ENCODE measurements around the gene RGS3. TPM values are rescaled to one million over a fixed set of nuclear protein-coding genes. Genes with fewer than 3 reads are reported as not detected.

The RGS3 gene
- total and polyA plus RNA-seq, 2 of the 13 experiments (the other 11 are each of a cell fraction or from before 2014, with no cell fraction given) = 17.1 to 28.8 TPM

Other genes starting within 250 kb of the RGS3 start
- 11.8 and 12.3 TPM in 2 replicates for gene FKBP15, start 242.4 kb upstream of the RGS3 start, total RNA-seq (2016; rRNA removed; fragmentation: Illumina TruSeq; extraction: Trizol)
- 18.6 and 23.4 TPM in 2 replicates for gene FKBP15, start 242.4 kb upstream of the RGS3 start, polyA plus RNA-seq (2011; rRNA removed)
- gene SLC31A1, start 242.2 kb upstream of the RGS3 start, total RNA-seq (2016; rRNA removed; fragmentation: Illumina TruSeq; extraction: Trizol) = 45.9 and 70.0 TPM in 2 replicates
- 51.3 and 62.9 TPM in 2 replicates for gene SLC31A1, start 242.2 kb upstream of the RGS3 start, polyA plus RNA-seq (2011; rRNA removed)
- gene CDC26, start 188.2 kb upstream of the RGS3 start, total RNA-seq (2016; rRNA removed; fragmentation: Illumina TruSeq; extraction: Trizol) = 57.9 and 66.0 TPM in 2 replicates
- gene CDC26, start 188.2 kb upstream of the RGS3 start, polyA plus RNA-seq (2011; rRNA removed) = 20.2 and 26.6 TPM in 2 replicates
- gene PRPF4, start 188.1 kb upstream of the RGS3 start, total RNA-seq (2016; rRNA removed; fragmentation: Illumina TruSeq; extraction: Trizol) = 49.0 and 64.9 TPM in 2 replicates
- gene PRPF4, start 188.1 kb upstream of the RGS3 start, polyA plus RNA-seq (2011; rRNA removed) = 10.3 and 11.1 TPM in 2 replicates
- 0.13 TPM in 1 of 2 replicates, not detected in the other for gene RNF183, start 160.4 kb upstream of the RGS3 start, total RNA-seq (2016; rRNA removed; fragmentation: Illumina TruSeq; extraction: Trizol)
- 6.5 and 7.3 TPM in 2 replicates for gene RNF183, start 160.4 kb upstream of the RGS3 start, polyA plus RNA-seq (2011; rRNA removed)
- gene WDR31, start 123.5 kb upstream of the RGS3 start, total RNA-seq (2016; rRNA removed; fragmentation: Illumina TruSeq; extraction: Trizol) = 0.33 and 0.56 TPM in 2 replicates
- 1.6 and 1.7 TPM in 2 replicates for gene WDR31, start 123.5 kb upstream of the RGS3 start, polyA plus RNA-seq (2011; rRNA removed)
- 0.09 and 0.13 TPM in 2 replicates for gene BSPRY, start 114.2 kb upstream of the RGS3 start, total RNA-seq (2016; rRNA removed; fragmentation: Illumina TruSeq; extraction: Trizol)
- gene BSPRY, start 114.2 kb upstream of the RGS3 start, polyA plus RNA-seq (2011; rRNA removed) = 0.26 and 0.37 TPM in 2 replicates
- gene HDHD3, start 86.7 kb upstream of the RGS3 start, total RNA-seq (2016; rRNA removed; fragmentation: Illumina TruSeq; extraction: Trizol) = 23.0 and 23.1 TPM in 2 replicates
- gene HDHD3, start 86.7 kb upstream of the RGS3 start, polyA plus RNA-seq (2011; rRNA removed) = 38.5 and 52.1 TPM in 2 replicates
- 21.8 and 23.0 TPM in 2 replicates for gene ALAD, start 62.4 kb upstream of the RGS3 start, total RNA-seq (2016; rRNA removed; fragmentation: Illumina TruSeq; extraction: Trizol)
- 30.1 and 40.5 TPM in 2 replicates for gene ALAD, start 62.4 kb upstream of the RGS3 start, polyA plus RNA-seq (2011; rRNA removed)
- gene POLE3, start 53.1 kb upstream of the RGS3 start, total RNA-seq (2016; rRNA removed; fragmentation: Illumina TruSeq; extraction: Trizol) = 77.2 and 93.1 TPM in 2 replicates
- 25.9 and 36.0 TPM in 2 replicates for gene POLE3, start 53.1 kb upstream of the RGS3 start, polyA plus RNA-seq (2011; rRNA removed)
- 0.18 and 0.31 TPM in 2 replicates for gene C9orf43, start 53.0 kb upstream of the RGS3 start, total RNA-seq (2016; rRNA removed; fragmentation: Illumina TruSeq; extraction: Trizol)
- 0.14 and 0.24 TPM in 2 replicates for gene C9orf43, start 53.0 kb upstream of the RGS3 start, polyA plus RNA-seq (2011; rRNA removed)